T follicular helper cell (primary cell): Measurements from ENCODE around the gene ADAMTS14.
"Not testable (repeated sequence)": the region's sequence is repeated elsewhere in the genome, so short reads cannot be mapped to it uniquely, and the experiment has no call there.

Experiments used
- DNase-seq: peaks from one replicate; pipeline ENCODE4 v3.0.0-alpha.2; 2020; ENCODE audit warnings: low read depth

The ADAMTS14 gene

DNA sequence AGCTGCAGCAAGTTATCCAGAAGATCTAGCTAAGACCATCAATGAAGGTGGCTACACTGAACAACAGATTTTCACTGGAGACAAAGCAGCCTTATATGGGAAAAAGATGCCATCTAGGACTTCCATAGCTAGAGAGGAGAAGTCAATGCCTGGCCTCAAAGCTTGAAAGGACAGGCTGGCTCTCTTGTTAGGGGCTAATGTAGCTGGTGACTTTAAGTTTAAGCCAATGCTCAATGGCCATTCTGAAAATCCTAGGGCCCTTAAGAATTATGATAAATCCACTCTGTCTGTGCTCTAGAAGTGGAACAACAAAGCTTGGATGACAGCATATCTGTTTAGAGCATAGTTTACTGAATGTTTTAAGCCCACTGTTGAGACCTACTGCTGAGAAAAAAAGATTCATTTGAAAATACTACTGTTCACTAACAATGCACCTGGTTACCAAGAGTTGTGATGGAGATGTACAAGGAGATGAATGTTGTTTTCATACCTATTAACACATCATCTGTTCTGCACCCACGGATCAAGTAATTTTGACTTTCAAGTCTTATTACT lies 13.6 kb upstream of the ADAMTS14 start:
- no peak for DNase-seq

DNA sequence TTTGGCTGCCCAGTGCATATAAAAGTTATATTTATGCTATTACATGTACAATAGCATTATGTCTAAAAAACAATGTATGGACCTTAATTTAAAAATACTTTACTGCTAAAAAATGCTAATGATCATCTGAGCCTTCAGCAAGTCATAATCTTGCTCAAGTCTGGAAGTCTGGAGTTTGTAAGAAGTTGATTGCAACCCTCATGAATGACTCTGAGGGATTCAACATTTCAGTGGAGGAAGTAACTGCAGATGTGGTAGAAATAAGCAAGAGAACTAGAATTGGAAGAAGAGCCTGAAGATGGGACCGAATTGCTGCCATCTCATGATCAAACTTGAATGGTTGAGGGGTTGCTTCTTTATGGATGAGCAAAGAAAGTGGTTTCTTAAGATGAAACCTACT lies 13.0 kb upstream of the ADAMTS14 start:
- no peak for DNase-seq

DNA sequence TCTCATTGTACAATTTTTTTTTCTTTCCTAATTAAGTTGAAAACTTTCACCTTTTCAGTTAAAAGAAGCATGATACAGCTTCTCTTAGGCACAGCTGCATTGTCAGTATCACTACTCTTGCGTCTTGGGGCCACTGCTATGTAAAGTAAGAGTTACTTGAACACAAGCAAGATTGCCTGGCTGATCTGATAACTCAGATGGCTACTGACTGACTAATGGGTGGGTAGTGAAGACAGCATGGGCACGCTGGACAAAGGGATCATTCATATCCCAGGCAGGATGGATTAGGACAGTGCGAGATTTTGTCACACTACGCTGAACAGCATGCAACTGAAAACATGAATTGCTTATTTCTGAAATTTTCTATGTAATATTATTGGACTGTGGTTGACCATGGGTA lies 11.6 kb upstream of the ADAMTS14 start:
- no peak for DNase-seq

GRCh38 chr10:70661623-70662361 lies 10.5 kb upstream of the ADAMTS14 start:
- DNase-seq, result no peak

DNA sequence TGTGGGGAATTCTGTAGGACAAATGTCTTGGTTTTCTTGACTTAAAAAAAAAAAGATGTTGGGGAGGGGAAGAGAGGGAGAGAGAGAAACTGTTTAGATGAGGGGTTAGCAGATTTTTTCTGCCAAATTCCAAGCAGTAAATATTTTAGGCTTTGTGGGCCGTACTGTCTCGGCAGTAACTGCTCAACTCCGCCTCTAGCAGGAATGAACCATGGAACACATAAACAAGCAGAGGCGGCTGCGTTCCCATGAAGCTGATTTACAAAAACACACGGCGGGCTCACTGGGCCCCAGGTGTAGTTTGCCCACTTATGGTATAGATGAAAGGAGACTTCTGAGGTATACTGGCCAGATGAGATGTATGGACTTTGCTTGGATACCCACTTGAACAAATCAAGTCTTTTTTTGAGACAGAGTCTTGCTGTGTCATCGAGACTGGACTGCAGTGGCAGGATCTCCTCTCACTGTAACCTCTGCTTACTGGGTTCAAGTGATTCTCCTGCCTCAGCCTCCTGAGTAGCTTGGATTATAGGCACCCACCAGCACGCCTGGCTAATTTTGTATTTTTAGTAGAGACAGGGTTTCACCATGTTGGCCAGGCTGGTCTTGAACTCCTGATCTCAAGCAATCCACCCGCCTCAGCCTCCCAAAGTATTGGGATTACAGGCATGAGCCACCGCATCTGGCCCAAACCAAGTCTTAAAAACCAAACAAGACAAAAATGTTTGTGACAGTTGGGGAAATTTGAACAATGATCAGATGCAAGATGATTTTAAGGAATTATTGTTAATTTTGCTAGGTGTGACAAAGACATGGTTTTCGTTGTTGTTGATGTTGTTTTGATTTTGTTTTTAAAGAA lies 9.7 kb upstream of the ADAMTS14 start:
- no peak for DNase-seq

DNA sequence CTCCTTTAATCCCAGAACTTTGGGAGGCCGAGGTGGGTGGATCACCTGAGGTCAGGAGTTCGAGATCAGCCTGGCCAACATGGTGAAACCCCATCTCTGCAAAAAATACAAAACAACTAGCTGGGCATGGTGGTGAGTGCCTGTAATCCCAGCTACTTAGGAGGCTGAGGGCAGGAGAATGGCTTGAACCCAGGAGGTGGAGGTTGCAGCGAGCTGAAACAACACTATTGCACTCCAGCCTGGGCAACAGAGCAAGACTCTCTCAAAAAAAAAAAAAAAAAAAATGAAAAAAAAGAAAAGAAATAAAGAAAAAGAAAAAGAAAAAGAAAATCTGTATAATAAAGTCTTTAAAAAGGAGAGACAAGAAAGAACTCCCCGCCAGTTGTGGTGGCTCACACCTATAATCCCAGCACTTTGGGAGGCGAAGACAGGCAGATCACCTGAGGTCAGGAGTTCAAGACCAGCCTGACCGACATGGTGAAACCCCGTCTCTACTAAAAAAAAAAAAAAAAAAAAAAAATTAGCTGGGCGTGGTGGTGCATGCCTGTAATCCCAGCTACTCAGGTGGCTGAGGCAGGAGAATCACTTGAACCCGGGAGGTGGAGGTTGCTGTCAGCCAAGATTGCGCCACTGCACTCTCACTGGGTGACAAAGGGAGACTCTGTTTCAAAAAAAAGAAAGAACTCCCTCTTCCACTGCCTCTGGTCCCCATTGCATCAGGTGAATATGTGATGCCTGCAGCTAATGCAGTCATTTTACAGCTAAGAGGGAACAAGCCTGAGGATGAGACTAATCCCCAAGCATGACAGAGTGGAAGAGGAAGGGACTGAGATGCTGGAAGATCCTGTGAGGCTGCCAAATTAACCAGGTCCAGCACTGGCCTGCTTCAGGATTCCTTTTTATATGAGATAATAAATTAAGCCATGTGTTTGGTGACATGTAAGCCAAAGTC lies 8.6 kb upstream of the ADAMTS14 start:
- DNase-seq, result not testable (repeated sequence)

DNA sequence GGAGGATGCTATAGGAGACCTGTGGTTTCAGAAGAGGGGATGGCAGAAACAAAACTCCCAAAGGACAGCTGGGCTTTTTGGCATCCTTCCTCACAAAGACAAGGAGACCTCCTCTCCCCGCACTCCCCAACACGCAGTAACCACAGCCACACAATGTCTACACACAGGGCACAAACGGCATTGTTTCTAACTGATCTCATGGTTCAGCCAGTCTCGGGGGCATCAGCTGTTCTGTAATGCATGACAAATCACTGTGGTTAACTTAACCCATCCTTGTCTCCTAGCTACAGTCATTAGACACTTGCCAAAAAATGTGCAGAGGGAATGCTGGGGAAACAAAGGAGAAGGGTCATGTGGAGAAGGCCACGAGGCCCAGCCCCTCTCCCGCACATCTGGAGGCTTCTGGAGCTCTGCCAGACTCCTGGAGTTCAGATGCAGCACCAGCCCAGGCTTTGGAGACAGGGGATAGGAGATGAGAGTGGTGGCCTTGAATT lies 7.6 kb upstream of the ADAMTS14 start:
- DNase-seq, result no peak

- no peak for DNase-seq
These were observed 5.1 kb upstream of the ADAMTS14 start for GRCh38 chr10:70666960-70667798.

GRCh38 chr10:70667818-70668217 lies 4.5 kb upstream of the ADAMTS14 start:
- not testable (repeated sequence) for DNase-seq

- no peak for DNase-seq
These were observed 3.8 kb upstream of the ADAMTS14 start for GRCh38 chr10:70668454-70668970.

- DNase-seq, result no peak
These were observed 3.3 kb upstream of the ADAMTS14 start for GRCh38 chr10:70669015-70669414.

DNA sequence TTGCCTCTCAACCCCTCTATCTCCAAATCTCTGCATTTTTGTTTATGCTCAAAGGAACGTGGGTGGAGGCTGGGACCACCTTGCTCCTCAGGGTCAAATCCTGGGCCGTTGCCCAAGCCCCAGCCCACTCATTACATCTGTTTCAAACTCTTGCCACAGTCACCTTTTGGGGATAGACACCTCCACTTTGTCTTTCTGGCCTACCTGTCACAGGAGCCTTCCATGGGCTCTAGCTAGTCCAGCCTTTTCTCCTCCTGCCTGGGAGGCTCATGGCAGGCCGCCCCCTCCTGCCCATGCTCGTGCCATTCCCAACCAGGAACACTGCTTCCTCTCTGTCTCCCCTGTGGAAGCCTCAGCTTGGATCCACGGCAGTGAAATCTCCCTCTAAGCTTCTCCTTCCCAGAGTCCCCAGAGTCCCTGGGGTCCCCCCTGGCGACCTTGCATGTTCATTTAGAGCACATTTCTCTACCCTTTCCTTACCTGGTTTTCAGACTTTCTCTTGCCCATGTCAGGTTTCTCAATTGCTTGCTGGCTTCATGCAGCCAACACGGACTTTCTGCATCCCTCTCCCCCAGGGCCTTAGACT lies 2.5 kb upstream of the ADAMTS14 start:
- DNase-seq, result no peak

DNA sequence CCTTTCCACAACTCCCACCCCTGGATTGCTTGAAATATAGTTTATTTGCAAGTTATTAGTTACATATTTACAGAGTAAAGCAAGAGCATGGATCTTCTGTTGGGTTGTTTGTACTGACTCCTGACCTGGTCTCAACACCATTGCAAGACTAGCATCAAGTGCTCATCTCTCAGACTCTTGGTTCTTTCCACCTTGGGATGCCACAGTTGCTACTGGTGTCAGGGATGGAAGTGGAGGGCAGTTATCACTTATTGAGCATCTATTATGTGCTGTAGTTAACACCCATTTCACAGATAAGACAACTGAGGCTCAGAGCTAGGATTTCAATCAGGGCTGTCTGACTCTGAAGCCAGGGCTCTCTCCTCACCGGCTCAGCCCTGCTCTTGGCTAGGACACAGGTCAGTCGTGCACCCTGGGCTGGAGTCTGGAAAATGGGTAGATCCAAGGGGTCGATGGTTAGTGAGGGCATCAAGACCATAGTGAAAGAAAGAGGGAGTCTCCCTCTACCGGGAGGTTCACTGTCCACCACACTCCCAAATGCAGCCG lies 614 bp upstream of the ADAMTS14 start:
- no peak for DNase-seq

- DNase-seq, result no peak
These were observed 980 bp downstream of the ADAMTS14 start for GRCh38 chr10:70673043-70673928.

DNA sequence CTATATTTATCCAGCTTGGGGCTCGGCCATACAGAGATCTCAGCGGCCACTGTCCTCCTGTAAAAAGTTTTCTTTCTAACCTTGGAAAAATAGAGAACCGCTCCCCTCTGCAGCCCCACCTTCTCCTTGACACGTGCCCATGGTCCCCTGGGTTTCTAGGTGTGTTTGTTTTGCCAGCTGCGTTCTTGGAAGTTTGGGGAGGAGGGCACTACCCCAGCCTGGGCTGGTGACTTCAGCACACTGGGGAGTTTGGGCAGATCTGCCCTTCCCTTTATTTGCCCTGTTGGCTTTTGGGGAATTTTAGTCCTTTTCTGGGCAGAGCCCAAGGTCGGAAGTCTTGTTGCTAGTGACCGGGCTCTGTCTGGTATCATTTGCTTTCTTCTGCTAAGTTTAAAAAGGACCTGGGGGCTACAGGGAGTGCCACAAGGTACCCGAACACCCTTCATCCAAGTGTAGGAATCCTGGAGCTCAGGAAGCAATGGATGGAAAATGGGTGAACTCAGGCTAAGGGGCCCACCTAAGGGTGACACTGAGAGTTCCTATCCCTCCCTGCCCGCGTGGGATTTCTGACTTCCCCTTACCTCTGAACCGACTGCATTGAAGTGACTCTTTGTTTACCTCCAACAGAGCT lies 1.7 kb downstream of the ADAMTS14 start:
- DNase-seq, result no peak

- no peak for DNase-seq
These were observed 2.5 kb downstream of the ADAMTS14 start for GRCh38 chr10:70674560-70675495.
